Right renal pelvis (tissue), 4 donors: ENCODE measurements around the gene POLN. TPM values are rescaled to one million over a fixed set of nuclear protein-coding genes. Genes with fewer than 3 reads are reported as not detected.

Source experiments
- DNase-seq, 4 donors: peaks; one replicate each; pipeline ENCODE4 v3.0.0-alpha.2; 2013; ENCODE audit warnings: low read depth in 4 of 4, low spot score in 3 of 4, missing footprints in 1 of 4
- polyA plus RNA-seq, 4 donors: library from polyadenylated mRNA; unstranded; fragments of 120-200 nt; gene quantifications; one replicate each; pipeline ENCODE4 v1.2.1, GENCODE V29; 2013; ENCODE audit not compliant: insufficient read length in 4 of 4

Gene POLN
- polyA plus RNA-seq, 4 donors = 2.4 to 3.5 (median 3.0) TPM

GRCh38 chr4:2127609-2128332 lies 114.2 kb downstream of the POLN start:
- DNase-seq = no peak

DNA sequence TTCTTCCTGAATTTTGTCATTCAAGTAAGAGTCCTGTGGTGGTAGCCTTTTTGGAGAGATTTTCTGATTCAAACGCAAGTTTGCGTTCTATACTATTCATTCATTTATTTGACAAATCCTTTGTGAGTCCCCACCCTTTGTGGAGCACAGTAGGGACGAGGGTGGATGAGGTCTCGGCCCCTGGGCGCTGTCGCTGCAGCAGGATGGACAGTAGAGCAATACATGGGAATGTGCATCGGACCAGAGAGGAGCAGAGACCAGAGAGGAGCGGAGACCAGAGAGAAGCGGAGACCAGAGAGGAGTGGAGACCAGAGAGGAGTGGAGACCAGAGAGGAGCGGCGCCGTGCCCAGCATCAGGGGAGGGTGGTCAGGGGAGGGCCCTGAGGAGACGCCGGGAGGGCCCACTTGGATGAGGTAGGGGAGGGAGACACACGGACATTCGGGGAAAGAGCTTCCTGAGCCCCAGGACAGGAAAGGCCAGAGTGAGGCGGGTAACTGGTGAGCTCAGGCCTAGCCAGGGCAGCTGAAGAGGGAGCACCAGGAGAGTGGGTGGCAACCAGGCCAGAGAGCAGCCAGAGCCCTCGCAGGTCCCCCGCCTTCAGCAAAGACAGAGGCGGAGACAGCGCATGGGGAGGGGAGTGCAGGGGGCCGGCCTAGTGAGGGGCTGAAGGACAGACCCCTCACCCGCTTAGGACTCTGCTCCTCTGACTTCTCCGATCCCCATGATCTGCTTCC lies 115.4 kb downstream of the POLN start:
- no peak for DNase-seq

GRCh38 chr4:2125831-2126230 lies 116.1 kb downstream of the POLN start:
- no peak for DNase-seq

DNA sequence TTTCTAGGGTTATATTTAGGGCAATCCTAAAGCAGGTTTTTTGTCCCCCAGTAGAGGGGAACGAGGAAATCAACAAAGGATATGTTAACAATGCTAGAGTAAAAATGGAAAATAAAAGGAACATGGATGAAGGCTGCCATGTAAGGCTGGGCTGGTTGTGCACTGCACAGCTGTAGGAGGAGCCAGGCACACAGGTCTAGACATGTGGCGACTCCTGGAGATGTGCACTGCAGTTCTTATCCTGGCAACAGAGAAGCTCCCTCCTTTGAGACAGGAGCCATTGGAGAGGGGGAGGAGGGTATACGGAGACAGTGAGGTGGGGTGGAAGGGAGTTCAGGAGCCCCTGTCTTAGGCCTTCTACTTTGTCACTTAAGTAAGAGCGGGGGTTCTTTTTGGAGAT lies 116.9 kb downstream of the POLN start:
- no peak for DNase-seq

DNA sequence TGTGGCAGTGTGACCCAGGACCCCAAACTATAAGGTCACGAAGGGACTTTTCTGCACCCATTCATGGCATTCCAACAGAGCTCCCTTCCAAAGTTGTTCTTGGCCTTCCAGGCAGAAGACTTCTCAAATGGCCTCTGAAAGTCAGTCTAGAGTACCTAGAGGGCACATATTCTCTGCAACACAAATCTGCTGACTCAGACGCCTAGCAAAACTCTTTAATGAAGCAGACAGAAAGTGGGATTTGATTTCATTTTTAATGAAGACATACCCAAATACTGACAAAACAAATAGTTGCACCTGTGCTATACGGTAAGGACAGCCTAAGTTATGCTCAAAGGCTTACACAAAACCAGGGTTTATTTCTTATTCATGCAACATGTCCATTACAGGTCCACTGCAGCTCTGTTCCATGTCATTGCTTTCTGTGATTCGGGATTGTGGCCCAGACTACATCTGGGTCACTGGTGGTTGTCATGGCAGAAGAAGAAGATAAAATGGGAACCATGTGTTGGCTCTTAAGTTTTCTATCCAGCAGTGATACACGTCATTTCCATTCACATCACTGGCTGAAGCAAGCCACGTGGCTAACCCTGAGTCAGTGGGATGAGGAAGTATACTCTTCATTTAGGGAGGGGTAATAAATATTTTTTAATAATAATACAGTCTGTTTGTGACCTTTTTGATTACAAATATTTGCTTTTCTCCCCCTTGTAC lies 125.1 kb downstream of the POLN start:
- no peak for DNase-seq

GRCh38 chr4:2105559-2105958 lies 136.4 kb downstream of the POLN start:
- no peak for DNase-seq

DNA sequence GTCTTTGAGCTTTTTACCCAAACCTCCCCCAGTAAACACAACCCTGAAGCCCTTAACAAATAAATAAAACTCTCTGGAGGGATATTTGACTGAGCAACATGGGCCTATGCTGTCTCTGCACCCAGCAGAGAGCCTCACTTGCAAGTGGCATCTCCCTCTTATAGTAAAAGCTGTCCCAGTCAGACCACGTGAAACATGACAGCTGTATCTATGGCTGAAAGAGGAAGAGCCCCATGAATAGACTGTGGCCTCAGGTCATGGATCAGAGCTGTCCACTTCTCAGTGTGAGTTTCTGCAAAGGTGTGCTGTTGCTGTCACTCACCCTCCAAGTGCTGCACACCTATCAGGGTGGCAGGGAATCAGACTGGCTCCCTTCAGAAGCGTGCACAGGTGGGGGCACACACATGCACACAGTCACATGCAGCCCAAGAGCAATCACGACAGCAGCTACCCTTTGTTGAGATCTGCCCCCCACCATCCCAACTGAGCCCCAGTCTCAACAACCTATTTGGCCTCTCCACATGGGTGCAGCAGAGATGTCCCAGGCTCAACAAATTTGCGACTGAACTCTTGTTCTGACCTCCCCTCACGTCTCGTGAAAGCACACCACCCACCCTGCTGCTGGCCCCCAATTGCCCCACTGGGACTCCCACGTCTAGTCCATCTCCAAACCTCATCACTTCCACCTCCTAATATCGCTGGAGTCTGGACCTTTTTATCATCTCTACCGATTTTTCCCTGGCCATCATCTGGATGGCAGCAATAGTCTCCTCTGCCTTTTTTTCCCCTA lies 137.2 kb downstream of the POLN start:
- DNase-seq = no peak

GRCh38 chr4:2103843-2104547 lies 137.9 kb downstream of the POLN start:
- no peak for DNase-seq

DNA sequence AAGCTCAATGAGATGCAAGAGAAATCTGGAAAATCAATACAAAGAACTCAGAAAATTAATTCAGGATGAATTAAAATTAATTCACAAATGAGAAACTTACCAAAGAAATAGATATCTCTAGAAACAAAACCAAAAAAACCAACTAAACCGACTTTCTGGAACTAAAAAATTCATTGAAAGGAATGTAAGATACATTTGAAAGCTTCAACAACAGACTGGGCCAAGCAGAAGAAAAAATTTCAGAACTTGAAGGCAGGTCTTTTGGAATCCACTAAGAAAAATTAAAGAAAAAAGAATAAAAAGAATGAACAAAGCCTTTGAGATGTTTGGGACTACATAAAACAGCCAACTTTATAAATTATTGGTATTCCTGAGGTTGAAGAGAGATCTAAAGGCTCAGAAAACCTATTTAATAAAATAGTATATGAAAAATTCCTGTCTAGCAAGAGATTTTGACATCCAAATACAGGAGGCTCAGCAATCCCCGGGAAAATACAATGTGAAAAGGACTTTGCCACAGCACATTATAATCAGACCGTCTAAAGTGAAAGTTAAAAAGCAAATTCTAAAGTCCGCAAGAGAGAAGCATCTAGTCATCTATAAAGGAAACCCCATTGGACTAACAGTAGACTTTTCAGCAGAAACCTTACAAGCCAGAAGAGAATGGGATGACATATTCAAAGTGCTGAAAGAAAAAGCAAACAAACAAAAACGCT lies 138.6 kb downstream of the POLN start:
- DNase-seq = no peak

DNA sequence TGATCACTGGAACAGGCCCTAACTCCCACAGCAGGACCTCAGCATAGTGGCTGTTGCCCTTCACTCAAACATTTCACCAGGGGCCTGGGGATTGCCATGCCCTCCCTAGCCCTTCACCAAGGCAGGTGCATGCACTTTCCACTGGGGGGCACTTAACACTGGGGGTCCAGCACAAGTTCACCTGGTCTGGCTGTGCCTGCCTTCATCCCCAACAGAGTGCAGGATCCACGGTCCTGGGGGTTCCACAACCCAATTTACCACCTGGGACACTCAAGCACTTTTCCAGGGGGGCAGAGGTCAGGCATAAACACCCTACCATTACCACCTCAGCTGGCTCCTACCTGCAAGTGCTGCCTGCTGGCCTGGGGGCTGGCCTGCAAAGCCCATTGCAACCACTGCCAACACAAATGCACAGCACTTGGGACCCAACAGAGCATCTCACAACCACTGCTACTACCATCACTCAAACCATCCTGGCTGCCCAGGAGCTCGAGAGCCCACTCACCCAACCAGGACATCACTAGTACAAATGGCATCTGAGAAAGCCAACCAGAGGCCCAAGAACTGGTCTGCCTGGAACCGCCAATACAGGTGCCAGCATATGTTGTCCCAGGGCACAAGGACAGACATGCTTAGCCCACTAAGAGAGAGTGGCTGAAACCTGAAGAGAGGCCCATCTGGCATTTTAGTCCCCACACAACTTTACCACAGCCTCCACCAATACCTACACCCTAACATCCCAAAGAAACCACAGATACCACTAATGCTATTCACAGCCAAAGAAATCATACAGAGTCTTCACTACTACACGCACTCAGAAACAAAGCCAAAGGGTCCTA lies 139.7 kb downstream of the POLN start:
- DNase-seq = no peak

- DNase-seq = no peak
Measured at GRCh38 chr4:2101346-2102044, 140.4 kb downstream of the POLN start.

GRCh38 chr4:2096073-2096609 lies 145.8 kb downstream of the POLN start:
- no peak for DNase-seq

GRCh38 chr4:2095236-2096072 lies 146.5 kb downstream of the POLN start:
- DNase-seq = no peak

- no peak for DNase-seq
Measured at GRCh38 chr4:2094545-2094944, 147.4 kb downstream of the POLN start.

DNA sequence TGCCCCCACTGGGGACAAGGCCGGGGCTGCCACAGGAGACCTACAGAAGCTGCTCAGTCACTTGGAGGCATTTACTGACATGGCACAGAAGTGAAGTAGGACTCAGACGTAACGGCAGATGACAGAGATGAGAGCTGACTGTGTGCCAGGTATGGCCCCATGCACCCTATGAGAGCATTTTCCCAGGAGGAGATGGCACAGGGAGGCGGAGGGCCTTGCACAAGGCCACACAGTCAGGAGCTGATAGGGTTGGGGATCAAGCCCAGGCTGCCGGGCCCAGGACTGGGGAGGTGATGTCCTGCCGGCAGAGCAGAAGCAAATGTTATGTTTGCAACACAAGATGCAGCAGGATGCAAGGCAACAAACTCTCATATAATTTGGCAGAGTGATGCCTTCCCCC lies 148.7 kb downstream of the POLN start:
- DNase-seq = no peak

DNA sequence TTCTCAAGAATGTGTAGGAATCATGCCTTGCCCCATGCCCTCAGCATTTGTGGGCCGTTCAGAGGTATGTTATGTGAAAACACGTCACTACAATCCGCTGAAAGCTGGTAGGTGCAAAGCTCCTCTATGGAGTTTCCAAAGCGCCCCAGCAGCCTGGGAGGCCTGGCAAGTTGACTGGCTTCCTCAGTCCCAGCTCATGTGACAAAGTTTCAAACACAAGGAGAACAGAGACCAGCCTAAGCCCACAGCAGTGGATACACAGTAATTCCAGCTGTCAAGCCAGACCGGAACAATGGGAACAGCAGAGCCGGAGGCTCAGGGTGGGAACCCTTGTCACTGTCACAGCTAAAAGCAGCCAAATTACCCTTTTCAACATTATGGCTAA lies 149.3 kb downstream of the POLN start:
- no peak for DNase-seq
